Measurements from ENCODE around the gene CELSR2. TPM values are rescaled to one million over a fixed set of nuclear protein-coding genes. Genes with fewer than 3 reads are reported as not detected.
A peak's percentile ranks its signal among the peaks of the same experiment; 100 is the strongest.

CELSR2 gene
- total and polyA plus RNA-seq, 12 donors, result 0.93 to 10.6 (median 6.2) TPM

- H3K4me1 ChIP-seq, result peaks cover 0 to 6% (median 0%) of the 10 kb centered on the region in 9 donors
- ATAC-seq (no peak), DNase-seq (no peak)
- no peak overlapping the region for H3K27ac ChIP-seq
- 66 to 74% methylated on average over 2 of the region's 2 CpGs for WGBS, 2 donors
- H3K36me3 ChIP-seq, result no peaks in the 10 kb centered on the region
- H3K27me3 ChIP-seq, result no peaks in the 10 kb centered on the region
- H3K4me3 ChIP-seq, result no peak overlapping the region
- no peak for TF ChIP-seq CTCF (IDR thresholded peaks at IDR 0.05)
- intact Hi-C loops (cut with DNase I), result no loop called here
- H3K9me3 ChIP-seq, result no peaks in the 10 kb centered on the region
These were observed 43.0 kb upstream of the CELSR2 start for GRCh38 chr1:109206339-109206738.

GRCh38 chr1:109207467-109208103 is 41.8 kb upstream of the CELSR2 start:
- Histone ChIP-seq H3K4me3 (no peak overlapping the region), H3K27me3 (no peaks in the 10 kb centered on the region), H3K36me3 (no peaks in the 10 kb centered on the region), H3K4me1 (peaks cover 0 to 6% (median 0%) of the 10 kb centered on the region in 9 donors), H3K9me3 (no peaks in the 10 kb centered on the region), H3K27ac (no peak overlapping the region)
- WGBS, 2 donors, result 79 to 80% methylated on average over 7 of the region's 7 CpGs
- no peak for ATAC-seq
- no peak for TF ChIP-seq CTCF (IDR thresholded peaks at IDR 0.05)
- no peak for DNase-seq
- intact Hi-C loops (cut with DNase I), result no loop called here

- Histone ChIP-seq H3K9me3 (no peaks in the 10 kb centered on the region), H3K36me3 (no peaks in the 10 kb centered on the region), H3K27ac (peak overlapping the region in 1 of 10 donors; percentile 6), H3K4me3 (peak overlapping the region in 6 of 10 donors; percentile 12 to 36 (median 32)), H3K4me1 (peaks cover 0 to 9% (median 2%) of the 10 kb centered on the region in 9 donors), H3K27me3 (no peaks in the 10 kb centered on the region)
- DNase-seq (no peak), ATAC-seq (no peak)
- no peak for TF ChIP-seq CTCF (IDR thresholded peaks at IDR 0.05)
- intact Hi-C loops (cut with DNase I), result no loop called here
- 76 to 78% methylated on average over 7 of the region's 7 CpGs for WGBS, 2 donors
These were observed 40.9 kb upstream of the CELSR2 start for GRCh38 chr1:109208394-109208793.

- Histone ChIP-seq H3K27ac (peak overlapping the region in 1 of 10 donors; percentile 14), H3K27me3 (no peaks in the 10 kb centered on the region), H3K9me3 (no peaks in the 10 kb centered on the region), H3K4me3 (peak overlapping the region in 7 of 10 donors; percentile 6 to 36 (median 32)), H3K36me3 (no peaks in the 10 kb centered on the region), H3K4me1 (peaks cover 0 to 11% (median 4%) of the 10 kb centered on the region in 9 donors)
- WGBS, 2 donors, result 53 to 58% methylated on average over 9 of the region's 9 CpGs
- no peak for TF ChIP-seq CTCF (IDR thresholded peaks at IDR 0.05)
- ATAC-seq (no peak), DNase-seq (no peak)
- intact Hi-C loops (cut with DNase I), result no loop called here
These were observed 40.4 kb upstream of the CELSR2 start for GRCh38 chr1:109208836-109209463.
